Osteoblast (primary cell): ENCODE results near the gene PIGR. TPM values are rescaled to one million over a fixed set of nuclear protein-coding genes. Genes with fewer than 3 reads are reported as not detected.

Source experiments
- DNase-seq: peaks from one replicate; pipeline ENCODE4 v3.0.0; 2011; ENCODE audit warnings: low spot score, mixed read lengths; ENCODE audit not compliant: insufficient read length; ENCODE audit errors: missing footprints
- H2AFZ ChIP-seq: 2 replicates; pipeline ENCODE4 v1.6.0; 2011; ENCODE audit warnings: mild to moderate bottlenecking, low read length
- H3K27ac ChIP-seq: 2 replicates; pipeline ENCODE4 v1.5.1; 2011; ENCODE audit warnings: mild to moderate bottlenecking, low read depth, low read length, moderate library complexity
- H3K27me3 ChIP-seq: 2 replicates; pipeline ENCODE4 v1.6.0; 2012; ENCODE audit warnings: mild to moderate bottlenecking, control low read depth, inconsistent platforms, low read length, moderate library complexity; ENCODE audit not compliant: insufficient read depth
- H3K36me3 ChIP-seq: 2 replicates; pipeline ENCODE4 v1.5.1; 2011; ENCODE audit warnings: mild to moderate bottlenecking, low read length, control low read depth, moderate library complexity; ENCODE audit not compliant: insufficient read depth
- H3K4me1 ChIP-seq: 2 replicates; pipeline ENCODE4 v1.5.1; 2011; ENCODE audit warnings: mild to moderate bottlenecking, low read length, control low read depth, moderate library complexity; ENCODE audit not compliant: insufficient read depth
- H3K4me2 ChIP-seq: 2 replicates; pipeline ENCODE4 v1.6.0; 2011; ENCODE audit warnings: mild to moderate bottlenecking, low read length; ENCODE audit not compliant: insufficient read depth
- H3K4me3 ChIP-seq: fragments of 200-600 bp; sonication (generic); 3 replicates; pipeline ENCODE4 v1.5.1; 2012; ENCODE audit warnings: mild to moderate bottlenecking, low read length, inconsistent platforms; ENCODE audit not compliant: insufficient read depth
- H3K79me2 ChIP-seq: 2 replicates; pipeline ENCODE4 v1.6.0; 2012; ENCODE audit warnings: mild to moderate bottlenecking, low read length, control low read depth, inconsistent platforms; ENCODE audit not compliant: insufficient read depth
- H3K9me3 ChIP-seq: 2 replicates; pipeline ENCODE4 v1.5.1; 2011; ENCODE audit warnings: low read depth, low read length, control low read depth
- H4K20me1 ChIP-seq: 2 replicates; pipeline ENCODE4 v1.6.0; 2012; ENCODE audit warnings: mild to moderate bottlenecking, low read length, control low read depth; ENCODE audit not compliant: insufficient read depth
- CTCF ChIP-seq: IDR thresholded peaks from 2 replicates; pipeline ENCODE4 v1.5.1; 2011; ENCODE audit warnings: mild to moderate bottlenecking, low read depth, low read length, moderate library complexity; ENCODE audit errors: extremely low read depth
- total RNA-seq: library from RNA; depleted of rRNA; stranded (reverse); fragments of >200 nt; gene quantifications from 2 replicates; pipeline ENCODE4 v1.2.3, GENCODE V29; 2012

PIGR gene
- total RNA-seq, 1 donor, result not detected

GRCh38 chr1:206930210-206930798 lies 16.0 kb downstream of the PIGR start:
- Histone ChIP-seq H3K4me2 (no peak overlapping the region), H3K36me3 (no peaks in the 10 kb centered on the region), H3K27ac (no peak overlapping the region), H3K9me3 (no peaks in the 10 kb centered on the region), H2AFZ (no peak overlapping the region), H3K27me3 (no peaks in the 10 kb centered on the region), H3K4me3 (no peak overlapping the region), H4K20me1 (no peaks in the 10 kb centered on the region), H3K4me1 (no peaks in the 10 kb centered on the region), H3K79me2 (no peaks in the 10 kb centered on the region)
- no peak for TF ChIP-seq CTCF
- no peak for DNase-seq

- Histone ChIP-seq H3K9me3 (no peaks in the 10 kb centered on the region), H3K4me3 (no peak overlapping the region), H3K36me3 (no peaks in the 10 kb centered on the region), H4K20me1 (no peaks in the 10 kb centered on the region), H3K4me1 (no peaks in the 10 kb centered on the region), H3K4me2 (no peak overlapping the region), H2AFZ (no peak overlapping the region), H3K27me3 (no peaks in the 10 kb centered on the region), H3K27ac (no peak overlapping the region), H3K79me2 (no peaks in the 10 kb centered on the region)
- TF ChIP-seq CTCF, result no peak
- no peak for DNase-seq
These were observed 16.7 kb downstream of the PIGR start for GRCh38 chr1:206929524-206929923.

GRCh38 chr1:206926286-206926685 lies 20.0 kb downstream of the PIGR start:
- H3K4me3 ChIP-seq, result no peak overlapping the region
- no peak overlapping the region for H2AFZ ChIP-seq
- H3K36me3 ChIP-seq, result no peaks in the 10 kb centered on the region
- DNase-seq, result no peak
- H3K4me2 ChIP-seq, result no peak overlapping the region
- H3K4me1 ChIP-seq, result no peaks in the 10 kb centered on the region
- no peaks in the 10 kb centered on the region for H4K20me1 ChIP-seq
- H3K27me3 ChIP-seq, result no peaks in the 10 kb centered on the region
- no peaks in the 10 kb centered on the region for H3K9me3 ChIP-seq
- H3K79me2 ChIP-seq, result no peaks in the 10 kb centered on the region
- no peak overlapping the region for H3K27ac ChIP-seq
- TF ChIP-seq CTCF, result no peak

- no peak for DNase-seq
- no peak overlapping the region for H2AFZ ChIP-seq
- H3K36me3 ChIP-seq, result no peaks in the 10 kb centered on the region
These were observed 21.0 kb downstream of the PIGR start for GRCh38 chr1:206925106-206925736.

More at GRCh38 chr1:206925106-206925736, 21.0 kb downstream of the PIGR start:
- Histone ChIP-seq H3K4me1 (no peaks in the 10 kb centered on the region), H3K4me2 (no peak overlapping the region), H3K27ac (no peak overlapping the region), H3K79me2 (no peaks in the 10 kb centered on the region), H3K9me3 (no peaks in the 10 kb centered on the region), H4K20me1 (no peaks in the 10 kb centered on the region), H3K4me3 (no peak overlapping the region), H3K27me3 (no peaks in the 10 kb centered on the region)
- no peak for TF ChIP-seq CTCF
